ENCODE results near the gene SYNGR3.
"Not testable (repeated sequence)": the region's sequence is repeated elsewhere in the genome, so short reads cannot be mapped to it uniquely, and the experiment has no call there.

Gene SYNGR3

DNA sequence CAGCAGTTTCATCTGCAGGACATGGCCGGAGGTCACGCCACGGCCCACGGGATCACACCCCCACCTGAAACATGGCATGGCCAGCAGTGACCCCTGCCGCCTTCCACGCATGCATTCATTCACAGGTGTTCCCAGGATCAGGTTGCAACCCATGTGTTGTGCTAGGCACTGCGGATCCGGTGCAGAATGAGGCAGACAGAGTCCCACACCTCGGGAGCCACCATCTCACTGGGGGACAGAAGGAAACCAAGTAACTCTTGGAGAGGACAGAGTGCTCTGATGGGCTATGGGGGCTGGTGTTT is 42.5 kb upstream of the SYNGR3 start:
- Histone ChIP-seq H3K4me2 (ENCODE audit: low read length) (no peak overlapping the region), H3K36me3 (ENCODE audit: insufficient read depth, low read length) (no peaks in the 10 kb centered on the region), H3K9me3 (replicated peaks; ENCODE audit: low read length) (no peaks in the 10 kb centered on the region), H3K9ac (ENCODE audit: low read depth, low read length) (no peak overlapping the region), H3K4me3 (ENCODE audit: low read length) (no peak overlapping the region), H3K27me3 (ENCODE audit: control insufficient read depth, insufficient read depth, low read length) (no peaks in the 10 kb centered on the region), H3K4me1 (ENCODE audit: control insufficient read depth, insufficient read depth, low read length) (peaks cover 13% of the 10 kb centered on the region)

- no peaks in the 10 kb centered on the region for H3K9me3 ChIP-seq (replicated peaks; ENCODE audit: low read length)
- no peak overlapping the region for H3K4me2 ChIP-seq (ENCODE audit: low read length)
- no peaks in the 10 kb centered on the region for H3K36me3 ChIP-seq (ENCODE audit: insufficient read depth, low read length)
- no peak overlapping the region for H3K9ac ChIP-seq (ENCODE audit: low read depth, low read length)
- no peak overlapping the region for H3K4me3 ChIP-seq (ENCODE audit: low read length)
- H3K27me3 ChIP-seq (ENCODE audit: control insufficient read depth, insufficient read depth, low read length) = no peaks in the 10 kb centered on the region
- no peaks in the 10 kb centered on the region for H3K4me1 ChIP-seq (ENCODE audit: control insufficient read depth, insufficient read depth, low read length)
Observed at GRCh38 chr16:1949507-1949906, 40.3 kb upstream of the SYNGR3 start.

GRCh38 chr16:1950047-1950446 is 39.7 kb upstream of the SYNGR3 start:
- Histone ChIP-seq H3K9ac (ENCODE audit: low read depth, low read length) (no peak overlapping the region), H3K4me2 (ENCODE audit: low read length) (no peak overlapping the region), H3K27me3 (ENCODE audit: control insufficient read depth, insufficient read depth, low read length) (no peaks in the 10 kb centered on the region), H3K4me1 (ENCODE audit: control insufficient read depth, insufficient read depth, low read length) (no peaks in the 10 kb centered on the region), H3K36me3 (ENCODE audit: insufficient read depth, low read length) (no peaks in the 10 kb centered on the region), H3K4me3 (ENCODE audit: low read length) (no peak overlapping the region), H3K9me3 (replicated peaks; ENCODE audit: low read length) (no peaks in the 10 kb centered on the region)

- H3K4me1 ChIP-seq (ENCODE audit: control insufficient read depth, insufficient read depth, low read length) = no peaks in the 10 kb centered on the region
- no peaks in the 10 kb centered on the region for H3K9me3 ChIP-seq (replicated peaks; ENCODE audit: low read length)
- H3K4me3 ChIP-seq (ENCODE audit: low read length) = no peak overlapping the region
- no peak overlapping the region for H3K9ac ChIP-seq (ENCODE audit: low read depth, low read length)
- H3K27me3 ChIP-seq (ENCODE audit: control insufficient read depth, insufficient read depth, low read length) = no peaks in the 10 kb centered on the region
- H3K4me2 ChIP-seq (ENCODE audit: low read length) = no peak overlapping the region
- no peaks in the 10 kb centered on the region for H3K36me3 ChIP-seq (ENCODE audit: insufficient read depth, low read length)
Observed at GRCh38 chr16:1950559-1950958, 39.2 kb upstream of the SYNGR3 start.

- no peak overlapping the region for H3K4me2 ChIP-seq (ENCODE audit: low read length)
- no peak overlapping the region for H3K9ac ChIP-seq (ENCODE audit: low read depth, low read length)
- H3K36me3 ChIP-seq (ENCODE audit: insufficient read depth, low read length) = no peaks in the 10 kb centered on the region
- H3K4me1 ChIP-seq (ENCODE audit: control insufficient read depth, insufficient read depth, low read length) = no peaks in the 10 kb centered on the region
- no peak overlapping the region for H3K4me3 ChIP-seq (ENCODE audit: low read length)
- no peaks in the 10 kb centered on the region for H3K9me3 ChIP-seq (replicated peaks; ENCODE audit: low read length)
- H3K27me3 ChIP-seq (ENCODE audit: control insufficient read depth, insufficient read depth, low read length) = no peaks in the 10 kb centered on the region
Observed at GRCh38 chr16:1953734-1954133, 36.0 kb upstream of the SYNGR3 start.

- H3K9ac ChIP-seq (ENCODE audit: low read depth, low read length); H3K9me3 ChIP-seq (replicated peaks; ENCODE audit: low read length); H3K4me2 ChIP-seq (ENCODE audit: low read length); H3K4me3 ChIP-seq (ENCODE audit: low read length); H3K27me3 ChIP-seq (ENCODE audit: control insufficient read depth, insufficient read depth, low read length): not testable (repeated sequence)
- H3K36me3 ChIP-seq (ENCODE audit: insufficient read depth, low read length) = peaks cover 16% of the 10 kb centered on the region
- peaks cover 17% of the 10 kb centered on the region for H3K4me1 ChIP-seq (ENCODE audit: control insufficient read depth, insufficient read depth, low read length)
Observed at GRCh38 chr16:1957434-1958142, 32.2 kb upstream of the SYNGR3 start.

DNA sequence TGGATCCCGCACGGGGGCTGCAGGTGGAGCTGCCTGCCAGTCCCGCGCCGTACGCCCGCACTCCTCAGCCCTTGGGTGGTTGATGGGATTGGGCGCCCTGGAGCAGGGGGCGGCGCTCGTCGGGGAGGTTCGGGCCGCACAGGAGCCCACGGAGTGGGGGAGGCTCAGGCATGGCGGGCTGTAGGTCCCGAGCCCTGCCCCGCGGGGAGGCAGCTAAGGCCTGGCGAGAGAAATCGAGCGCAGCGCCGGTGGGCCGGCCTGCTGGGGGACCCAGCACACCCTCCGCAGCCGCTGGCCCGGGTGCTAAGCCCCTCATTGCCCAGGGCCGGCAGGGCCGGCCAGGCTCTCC is 31.7 kb upstream of the SYNGR3 start:
- H3K9me3 ChIP-seq (replicated peaks; ENCODE audit: low read length); H3K4me3 ChIP-seq (ENCODE audit: low read length); H3K27me3 ChIP-seq (ENCODE audit: control insufficient read depth, insufficient read depth, low read length); H3K9ac ChIP-seq (ENCODE audit: low read depth, low read length); H3K4me2 ChIP-seq (ENCODE audit: low read length): not testable (repeated sequence)
- peaks cover 21% of the 10 kb centered on the region for H3K4me1 ChIP-seq (ENCODE audit: control insufficient read depth, insufficient read depth, low read length)
- peaks cover 22% of the 10 kb centered on the region for H3K36me3 ChIP-seq (ENCODE audit: insufficient read depth, low read length)

DNA sequence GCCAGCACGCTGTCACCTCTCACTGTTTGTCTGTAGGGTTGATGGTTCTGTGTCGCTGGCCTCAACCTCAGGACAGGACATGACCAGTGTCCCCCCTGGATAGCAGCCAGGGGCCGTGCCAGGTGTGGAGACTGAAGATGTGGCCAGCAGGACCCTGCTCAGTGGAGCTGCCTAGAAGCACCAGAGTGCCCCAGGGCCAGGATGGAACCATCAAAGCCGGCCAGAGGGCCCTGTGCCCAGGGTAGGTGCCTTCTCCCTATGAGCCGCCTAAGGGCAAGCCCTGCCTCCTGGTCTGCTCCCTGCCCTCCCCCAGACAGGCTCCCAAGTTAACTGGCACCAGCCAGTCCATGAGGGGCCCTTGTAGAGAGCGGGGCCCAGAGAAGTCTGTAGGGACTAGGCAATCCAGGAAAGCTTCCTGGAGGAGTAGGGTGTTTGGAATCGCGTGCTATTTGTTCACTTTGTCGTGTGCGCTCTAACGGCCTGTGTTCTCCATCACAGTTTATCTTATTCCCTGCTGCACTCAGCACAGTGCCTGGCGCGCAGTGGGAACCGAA is 31.0 kb upstream of the SYNGR3 start:
- Histone ChIP-seq H3K4me2 (ENCODE audit: low read length) (peak overlapping the region; percentile 84), H3K27me3 (ENCODE audit: control insufficient read depth, insufficient read depth, low read length) (no peaks in the 10 kb centered on the region), H3K9ac (ENCODE audit: low read depth, low read length) (peak overlapping the region; percentile 89), H3K9me3 (replicated peaks; ENCODE audit: low read length) (no peaks in the 10 kb centered on the region), H3K4me3 (ENCODE audit: low read length) (peak overlapping the region; percentile 50), H3K4me1 (ENCODE audit: control insufficient read depth, insufficient read depth, low read length) (peaks cover 24% of the 10 kb centered on the region), H3K36me3 (ENCODE audit: insufficient read depth, low read length) (peaks cover 26% of the 10 kb centered on the region)

- H3K27me3 ChIP-seq (ENCODE audit: control insufficient read depth, insufficient read depth, low read length) = no peaks in the 10 kb centered on the region
- peak within 1 kb of the TSS; percentile 80 for H3K4me3 ChIP-seq (ENCODE audit: low read length)
- H3K9ac ChIP-seq (ENCODE audit: low read depth, low read length) = peak within 1 kb of the TSS; percentile 89
- peak within 1 kb of the TSS; percentile 84 for H3K4me2 ChIP-seq (ENCODE audit: low read length)
- H3K9me3 ChIP-seq (replicated peaks; ENCODE audit: low read length) = no peaks in the 10 kb centered on the region
- peaks cover 24% of the 10 kb centered on the region for H3K4me1 ChIP-seq (ENCODE audit: control insufficient read depth, insufficient read depth, low read length)
- peaks cover 30% of the 10 kb centered on the region for H3K36me3 ChIP-seq (ENCODE audit: insufficient read depth, low read length)
Observed at GRCh38 chr16:1959269-1960039, 30.3 kb upstream of the SYNGR3 start, which contains the start of gene NDUFB10. Gene NDUFB10 (plus strand): TSS chr16:1959538. CDS start chr16:1959625, 87 bp downstream.

DNA sequence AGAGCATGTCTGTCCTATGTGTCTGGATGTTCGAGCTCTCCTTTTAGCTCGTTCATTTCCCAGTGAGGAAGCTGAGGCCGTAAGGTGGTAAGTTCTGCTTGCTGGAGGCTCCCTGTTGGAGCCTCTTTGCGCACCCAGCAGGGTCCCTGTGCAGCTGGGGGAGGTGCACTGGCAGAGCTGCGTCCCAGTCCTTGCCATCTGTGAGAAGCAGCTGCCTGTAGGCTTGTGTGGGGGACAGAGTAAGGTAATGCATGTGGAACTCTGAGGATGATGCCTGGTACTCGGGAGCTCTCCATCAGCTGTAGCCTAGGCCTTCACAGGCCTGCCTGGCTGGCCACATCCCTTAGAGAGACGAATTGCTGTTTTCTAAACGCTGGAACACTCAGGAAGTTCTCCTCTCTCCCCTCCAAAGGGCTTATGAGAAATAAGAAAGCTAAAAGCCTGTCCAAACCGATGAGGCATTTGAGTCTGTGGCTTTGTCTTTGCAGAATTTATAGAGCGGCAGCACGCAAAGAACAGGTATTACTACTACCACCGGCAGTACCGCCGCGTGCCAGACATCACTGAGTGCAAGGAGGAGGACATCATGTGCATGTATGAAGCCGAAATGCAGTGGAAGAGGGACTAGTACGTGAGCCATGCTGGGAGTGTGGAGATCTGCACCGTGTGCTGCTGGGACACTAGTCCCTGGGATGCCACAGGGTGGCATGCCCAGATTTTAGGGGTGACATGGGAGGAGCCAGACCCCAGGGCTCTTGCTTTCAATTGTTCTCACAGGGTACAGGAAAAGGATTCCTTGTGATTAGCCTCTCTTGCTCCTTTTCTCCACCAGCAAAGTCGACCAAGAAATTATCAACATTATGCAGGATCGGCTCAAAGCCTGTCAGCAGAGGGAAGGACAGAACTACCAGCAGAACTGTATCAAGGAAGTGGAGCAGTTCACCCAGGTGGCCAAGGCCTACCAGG is 28.8 kb upstream of the SYNGR3 start:
- Histone ChIP-seq H3K9me3 (replicated peaks; ENCODE audit: low read length) (no peaks in the 10 kb centered on the region), H3K4me1 (ENCODE audit: control insufficient read depth, insufficient read depth, low read length) (peaks cover 29% of the 10 kb centered on the region), H3K4me2 (ENCODE audit: low read length) (peak overlapping the region; percentile 84), H3K36me3 (ENCODE audit: insufficient read depth, low read length) (peaks cover 34% of the 10 kb centered on the region), H3K9ac (ENCODE audit: low read depth, low read length) (peak overlapping the region; percentile 89), H3K27me3 (ENCODE audit: control insufficient read depth, insufficient read depth, low read length) (no peaks in the 10 kb centered on the region), H3K4me3 (ENCODE audit: low read length) (peak overlapping the region; percentile 80)

GRCh38 chr16:1961651-1962067 is 28.1 kb upstream of the SYNGR3 start:
- no peak overlapping the region for H3K4me3 ChIP-seq (ENCODE audit: low read length)
- H3K36me3 ChIP-seq (ENCODE audit: insufficient read depth, low read length) = peaks cover 35% of the 10 kb centered on the region
- H3K9me3 ChIP-seq (replicated peaks; ENCODE audit: low read length) = no peaks in the 10 kb centered on the region
- H3K9ac ChIP-seq (ENCODE audit: low read depth, low read length) = no peak overlapping the region
- H3K4me1 ChIP-seq (ENCODE audit: control insufficient read depth, insufficient read depth, low read length) = peaks cover 30% of the 10 kb centered on the region
- H3K27me3 ChIP-seq (ENCODE audit: control insufficient read depth, insufficient read depth, low read length) = no peaks in the 10 kb centered on the region
- H3K4me2 ChIP-seq (ENCODE audit: low read length) = peak overlapping the region; percentile 87
